Parathyroid adenoma (tissue), 2 donors: ENCODE measurements around the gene SCN3B.

ENCODE experiments used
- H2AFZ ChIP-seq: fragments of 300-600 bp; sonication (generic); one replicate; pipeline ENCODE4 v1.7.0; 2017; ENCODE audit warnings: antibody characterized with exemption, mild to moderate bottlenecking
- H3K27ac ChIP-seq: fragments of 300-600 bp; sonication (generic); one replicate; pipeline ENCODE4 v1.7.0; 2017
- H3K27me3 ChIP-seq: fragments of 300-600 bp; sonication (generic); one replicate; pipeline ENCODE4 v1.7.0; 2017; ENCODE audit warnings: low read length; ENCODE audit not compliant: control insufficient read depth, insufficient read depth
- H3K36me3 ChIP-seq: fragments of 300-600 bp; sonication (generic); one replicate; pipeline ENCODE4 v1.7.0; 2017; ENCODE audit warnings: low read length; ENCODE audit not compliant: control insufficient read depth, insufficient read depth
- H3K4me1 ChIP-seq: fragments of 300-600 bp; sonication (generic); one replicate; pipeline ENCODE4 v1.7.0; 2017; ENCODE audit warnings: control low read depth
- H3K4me2 ChIP-seq: fragments of 300-600 bp; sonication (generic); one replicate; pipeline ENCODE4 v1.7.0; 2017; ENCODE audit warnings: low read length
- H3K4me3 ChIP-seq: fragments of 300-600 bp; sonication (generic); one replicate; pipeline ENCODE4 v1.7.0; 2017; ENCODE audit warnings: low read depth, low read length
- H3K79me2 ChIP-seq: fragments of 300-600 bp; sonication (generic); one replicate; pipeline ENCODE4 v1.7.0; 2017; ENCODE audit warnings: control low read depth
- H3K9ac ChIP-seq: fragments of 300-600 bp; sonication (generic); one replicate; pipeline ENCODE4 v1.7.0; 2017; ENCODE audit warnings: mild to moderate bottlenecking
- H3K9me3 ChIP-seq: fragments of 300-600 bp; sonication (generic); one replicate; pipeline ENCODE4 v1.7.0; 2017; ENCODE audit warnings: low read length; ENCODE audit not compliant: control insufficient read depth
- TF ChIP-seq, protein P1 (sequence below): fragments of 300-600 bp; sonication (generic); IDR thresholded peaks from one replicate; pipeline ENCODE4 v1.7.0; 2017; ENCODE audit warnings: antibody characterized with exemption, mild to moderate bottlenecking
- donor health status: primary hyperparathyroidism.

The SCN3B gene

DNA sequence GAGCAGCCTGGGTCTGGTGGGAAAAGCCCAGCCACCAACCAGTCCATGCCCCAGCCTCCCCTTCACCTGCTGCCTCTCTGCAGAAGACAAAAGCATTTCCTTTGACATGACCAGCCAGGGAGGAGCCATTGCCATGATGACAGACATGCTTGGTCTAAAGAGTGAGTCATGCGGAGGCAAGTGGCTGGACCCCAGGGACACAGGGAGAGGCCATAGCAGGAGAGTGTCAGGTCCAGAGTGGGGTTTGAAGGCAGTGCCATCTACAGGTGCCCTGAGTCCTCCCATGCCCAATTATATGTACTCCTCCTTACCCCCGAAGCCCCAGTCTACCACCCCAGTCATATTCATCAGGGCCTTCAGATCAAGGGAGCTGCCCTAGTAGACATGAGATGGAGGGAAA lies 67.4 kb downstream of the SCN3B start:
- Histone ChIP-seq H3K9me3 (no peaks in the 10 kb centered on the region), H3K9ac (no peak overlapping the region), H3K27me3 (no peaks in the 10 kb centered on the region), H3K4me3 (no peak overlapping the region), H3K79me2 (no peaks in the 10 kb centered on the region), H3K4me2 (no peak overlapping the region), H3K27ac (no peak overlapping the region), H3K36me3 (no peaks in the 10 kb centered on the region), H2AFZ (no peak overlapping the region), H3K4me1 (no peaks in the 10 kb centered on the region)
- TF ChIP-seq, protein P1, sequence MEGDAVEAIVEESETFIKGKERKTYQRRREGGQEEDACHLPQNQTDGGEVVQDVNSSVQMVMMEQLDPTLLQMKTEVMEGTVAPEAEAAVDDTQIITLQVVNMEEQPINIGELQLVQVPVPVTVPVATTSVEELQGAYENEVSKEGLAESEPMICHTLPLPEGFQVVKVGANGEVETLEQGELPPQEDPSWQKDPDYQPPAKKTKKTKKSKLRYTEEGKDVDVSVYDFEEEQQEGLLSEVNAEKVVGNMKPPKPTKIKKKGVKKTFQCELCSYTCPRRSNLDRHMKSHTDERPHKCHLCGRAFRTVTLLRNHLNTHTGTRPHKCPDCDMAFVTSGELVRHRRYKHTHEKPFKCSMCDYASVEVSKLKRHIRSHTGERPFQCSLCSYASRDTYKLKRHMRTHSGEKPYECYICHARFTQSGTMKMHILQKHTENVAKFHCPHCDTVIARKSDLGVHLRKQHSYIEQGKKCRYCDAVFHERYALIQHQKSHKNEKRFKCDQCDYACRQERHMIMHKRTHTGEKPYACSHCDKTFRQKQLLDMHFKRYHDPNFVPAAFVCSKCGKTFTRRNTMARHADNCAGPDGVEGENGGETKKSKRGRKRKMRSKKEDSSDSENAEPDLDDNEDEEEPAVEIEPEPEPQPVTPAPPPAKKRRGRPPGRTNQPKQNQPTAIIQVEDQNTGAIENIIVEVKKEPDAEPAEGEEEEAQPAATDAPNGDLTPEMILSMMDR: no peak

DNA sequence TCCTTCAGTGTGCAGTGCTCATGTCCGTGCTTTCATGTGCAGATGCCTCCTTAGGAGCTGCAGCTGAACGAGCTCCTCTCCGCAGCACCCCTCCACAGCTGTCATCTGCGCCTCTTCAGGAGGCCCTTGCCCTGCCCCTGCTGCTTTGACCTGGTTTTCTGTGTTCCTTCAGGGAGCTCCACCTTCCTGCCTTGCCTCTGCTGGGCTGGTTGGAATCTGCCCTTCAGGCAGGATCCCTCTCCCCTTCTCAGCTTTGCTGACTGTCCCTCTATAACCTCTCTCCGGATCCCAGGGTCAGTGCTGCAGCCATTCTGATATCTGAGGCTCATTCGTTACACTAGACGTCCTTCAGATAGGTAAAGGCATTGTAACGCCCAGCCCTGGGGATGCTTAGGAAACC lies 67.9 kb downstream of the SCN3B start:
- no peaks in the 10 kb centered on the region for H3K4me1 ChIP-seq
- TF ChIP-seq, protein P1: no peak
- H3K9ac ChIP-seq: no peak overlapping the region
- no peaks in the 10 kb centered on the region for H3K36me3 ChIP-seq
- H3K9me3 ChIP-seq: no peaks in the 10 kb centered on the region
- H3K4me3 ChIP-seq: no peak overlapping the region
- no peaks in the 10 kb centered on the region for H3K79me2 ChIP-seq
- no peak overlapping the region for H3K27ac ChIP-seq
- no peak overlapping the region for H2AFZ ChIP-seq
- no peaks in the 10 kb centered on the region for H3K27me3 ChIP-seq
- H3K4me2 ChIP-seq: no peak overlapping the region

DNA sequence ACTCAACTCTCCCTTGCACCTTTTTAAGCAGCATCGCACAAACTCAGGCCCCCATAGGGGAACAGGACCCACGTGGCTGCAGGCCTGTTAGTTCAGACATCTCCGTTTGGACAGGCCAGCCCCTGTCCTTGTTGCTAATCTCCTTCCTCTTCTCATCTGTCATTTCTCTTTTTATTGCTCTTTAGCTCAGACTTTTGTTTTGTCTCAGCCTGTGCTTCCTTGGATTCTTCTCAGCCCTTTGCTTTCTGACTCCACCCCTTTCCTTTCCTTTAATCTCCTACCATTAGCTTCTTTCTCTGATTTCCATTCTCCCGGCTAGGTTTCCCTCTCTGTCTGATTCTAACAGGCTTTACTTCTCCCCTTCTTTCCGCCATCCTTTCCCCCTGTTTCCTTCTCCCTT lies 68.7 kb downstream of the SCN3B start:
- H3K27ac ChIP-seq: no peak overlapping the region
- no peak overlapping the region for H3K4me2 ChIP-seq
- H3K4me1 ChIP-seq: no peaks in the 10 kb centered on the region
- no peak overlapping the region for H2AFZ ChIP-seq
- H3K27me3 ChIP-seq: no peaks in the 10 kb centered on the region
- no peak overlapping the region for H3K4me3 ChIP-seq
- no peaks in the 10 kb centered on the region for H3K9me3 ChIP-seq
- H3K36me3 ChIP-seq: no peaks in the 10 kb centered on the region
- H3K9ac ChIP-seq: no peak overlapping the region
- TF ChIP-seq, protein P1: no peak
- no peaks in the 10 kb centered on the region for H3K79me2 ChIP-seq

DNA sequence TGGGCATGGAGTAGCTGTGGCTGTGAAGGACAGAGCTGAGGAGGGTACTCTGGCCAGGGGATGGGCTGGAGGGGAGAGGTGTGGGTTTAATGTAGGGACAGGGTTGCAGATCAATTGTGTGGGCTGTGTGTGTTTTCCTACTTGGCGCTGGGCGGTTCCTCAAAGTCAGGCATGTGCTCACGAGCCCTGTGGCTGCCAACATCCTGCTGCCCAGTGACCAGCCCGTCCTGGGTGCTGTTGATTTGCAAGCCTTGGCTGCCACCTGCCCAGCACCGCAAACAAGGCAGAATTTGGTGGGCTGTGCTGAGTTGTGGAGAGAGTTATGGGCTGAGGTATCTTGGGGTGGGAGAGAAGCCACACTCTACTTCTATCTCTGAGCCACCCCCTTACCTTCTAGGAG lies 69.2 kb downstream of the SCN3B start:
- H3K4me1 ChIP-seq: no peaks in the 10 kb centered on the region
- H3K9ac ChIP-seq: no peak overlapping the region
- no peaks in the 10 kb centered on the region for H3K36me3 ChIP-seq
- H3K27ac ChIP-seq: no peak overlapping the region
- no peak overlapping the region for H3K4me2 ChIP-seq
- no peaks in the 10 kb centered on the region for H3K79me2 ChIP-seq
- H3K27me3 ChIP-seq: no peaks in the 10 kb centered on the region
- H3K9me3 ChIP-seq: no peaks in the 10 kb centered on the region
- H3K4me3 ChIP-seq: no peak overlapping the region
- TF ChIP-seq, protein P1: no peak
- H2AFZ ChIP-seq: no peak overlapping the region

DNA sequence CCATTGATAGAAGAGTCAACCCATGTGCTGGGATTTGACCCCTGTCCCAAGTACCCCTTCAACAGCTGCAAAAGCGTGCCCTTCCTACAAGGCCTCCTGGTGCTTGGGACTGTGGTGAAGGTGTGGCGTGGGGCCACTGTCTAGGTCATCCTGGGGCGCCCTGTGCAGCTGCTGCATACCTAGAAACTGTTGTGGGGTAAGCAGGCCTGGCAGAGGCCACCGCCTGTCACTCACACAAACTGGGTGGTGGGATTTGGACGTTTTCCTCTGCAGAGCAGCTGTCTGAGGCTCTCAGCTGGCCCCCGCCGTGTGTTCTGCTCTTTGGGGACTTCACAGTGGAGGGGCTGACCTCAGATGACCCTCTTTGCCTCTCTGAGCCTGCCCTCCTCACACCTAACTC lies 69.7 kb downstream of the SCN3B start:
- H3K36me3 ChIP-seq: no peaks in the 10 kb centered on the region
- no peaks in the 10 kb centered on the region for H3K79me2 ChIP-seq
- no peaks in the 10 kb centered on the region for H3K9me3 ChIP-seq
- TF ChIP-seq, protein P1: no peak
- no peaks in the 10 kb centered on the region for H3K4me1 ChIP-seq
- H3K27me3 ChIP-seq: no peaks in the 10 kb centered on the region
- no peak overlapping the region for H3K27ac ChIP-seq
- no peak overlapping the region for H3K4me2 ChIP-seq
- no peak overlapping the region for H3K4me3 ChIP-seq
- H2AFZ ChIP-seq: no peak overlapping the region
- H3K9ac ChIP-seq: no peak overlapping the region
